Eye (tissue), 1 donor: ENCODE data around the gene CLCN6.

ENCODE experiments used
- DNase-seq: peaks from one replicate; pipeline ENCODE4 v3.0.0-alpha.2; 2015

The CLCN6 gene

GRCh38 chr1:11831945-11832725 lies 26.1 kb downstream of the CLCN6 start:
- DNase-seq = no peak

GRCh38 chr1:11833497-11833896 lies 27.5 kb downstream of the CLCN6 start:
- no peak for DNase-seq

GRCh38 chr1:11833900-11834299 lies 27.9 kb downstream of the CLCN6 start:
- DNase-seq = no peak

GRCh38 chr1:11835441-11836225 lies 29.6 kb downstream of the CLCN6 start:
- no peak for DNase-seq

DNA sequence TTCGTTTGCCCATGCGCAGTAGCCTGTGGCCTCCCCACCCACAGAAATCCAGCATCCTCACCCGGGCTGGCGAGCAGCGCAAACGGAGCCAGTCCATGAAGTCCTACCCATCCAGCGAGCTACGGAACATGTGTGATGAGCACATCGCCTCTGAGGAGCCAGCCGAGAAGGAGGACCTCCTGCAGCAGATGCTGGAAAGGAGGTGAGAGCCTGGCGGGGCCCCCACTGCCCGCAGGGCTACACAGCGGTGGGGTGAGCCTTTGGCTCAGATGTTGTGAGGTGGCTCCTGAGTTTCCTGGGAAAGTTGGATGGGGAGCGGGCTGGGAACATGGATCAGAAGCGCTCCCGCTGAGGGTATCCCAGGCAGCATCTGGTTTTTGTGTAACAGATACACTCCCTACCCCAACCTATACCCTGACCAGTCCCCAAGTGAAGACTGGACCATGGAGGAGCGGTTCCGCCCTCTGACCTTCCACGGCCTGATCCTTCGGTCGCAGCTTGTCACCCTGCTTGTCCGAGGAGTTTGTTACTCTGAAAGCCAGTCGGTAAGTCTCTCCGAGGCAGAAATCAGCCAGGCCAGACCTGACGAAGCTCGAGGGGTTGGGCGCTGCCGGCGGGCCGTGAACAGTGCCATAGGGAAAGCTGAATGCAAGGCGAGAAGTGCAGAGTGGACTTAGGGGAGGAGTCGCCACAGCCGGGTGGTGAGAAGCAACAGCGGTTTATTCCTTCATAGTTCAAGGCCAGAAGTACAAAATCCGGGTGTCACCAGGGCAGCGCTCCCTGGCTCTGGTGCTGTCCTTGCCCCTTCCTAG lies 31.2 kb downstream of the CLCN6 start:
- no peak for DNase-seq

GRCh38 chr1:11837767-11838348 lies 31.9 kb downstream of the CLCN6 start:
- DNase-seq = no peak

GRCh38 chr1:11838349-11839272 lies 32.6 kb downstream of the CLCN6 start:
- DNase-seq = peak; percentile 84

DNA sequence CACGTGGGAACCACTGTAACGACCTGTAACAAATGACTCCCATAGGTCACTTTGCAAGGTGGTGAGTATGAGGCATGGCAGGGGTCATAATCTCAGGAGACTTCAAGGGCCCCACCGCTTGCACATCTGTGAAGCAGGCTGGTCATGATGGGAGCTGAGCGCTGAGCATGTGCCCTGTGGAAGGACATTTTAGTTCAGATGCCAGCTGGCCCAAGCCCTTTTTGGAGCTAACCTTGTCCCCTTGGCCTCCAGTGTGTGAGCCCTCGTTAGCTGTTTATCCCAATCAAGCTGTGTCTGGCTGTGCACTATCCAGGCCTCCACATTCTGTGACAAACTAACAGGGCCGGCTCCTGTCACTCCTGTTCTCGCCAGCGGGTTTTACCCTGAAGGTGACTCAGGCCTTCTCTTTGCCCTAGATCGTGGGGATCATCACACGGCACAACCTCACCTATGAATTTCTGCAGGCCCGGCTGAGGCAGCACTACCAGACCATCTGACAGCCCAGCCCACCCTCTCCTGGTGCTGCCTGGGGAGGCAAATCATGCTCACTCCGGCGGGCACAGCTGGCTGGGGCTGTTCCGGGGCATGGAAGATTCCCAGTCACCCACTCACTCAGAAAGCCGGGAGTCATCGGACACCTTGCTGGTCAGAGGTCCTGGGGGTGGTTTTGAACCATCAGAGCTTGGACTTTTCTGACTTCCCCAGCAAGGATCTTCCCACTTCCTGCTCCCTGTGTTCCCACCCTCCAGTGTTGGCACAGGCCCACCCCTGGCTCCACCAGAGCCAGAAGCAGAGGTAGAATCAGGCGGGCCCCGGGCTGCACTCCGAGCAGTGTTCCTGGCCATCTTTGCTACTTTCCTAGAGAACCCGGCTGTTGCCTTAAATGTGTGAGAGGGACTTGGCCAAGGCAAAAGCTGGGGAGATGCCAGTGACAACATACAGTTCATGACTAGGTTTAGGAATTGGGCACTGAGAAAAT lies 34.0 kb downstream of the CLCN6 start:
- no peak for DNase-seq

GRCh38 chr1:11841245-11842153 lies 35.5 kb downstream of the CLCN6 start:
- DNase-seq = no peak

- DNase-seq = peak; percentile 59
Observed at GRCh38 chr1:11842154-11843041, 36.4 kb downstream of the CLCN6 start.

DNA sequence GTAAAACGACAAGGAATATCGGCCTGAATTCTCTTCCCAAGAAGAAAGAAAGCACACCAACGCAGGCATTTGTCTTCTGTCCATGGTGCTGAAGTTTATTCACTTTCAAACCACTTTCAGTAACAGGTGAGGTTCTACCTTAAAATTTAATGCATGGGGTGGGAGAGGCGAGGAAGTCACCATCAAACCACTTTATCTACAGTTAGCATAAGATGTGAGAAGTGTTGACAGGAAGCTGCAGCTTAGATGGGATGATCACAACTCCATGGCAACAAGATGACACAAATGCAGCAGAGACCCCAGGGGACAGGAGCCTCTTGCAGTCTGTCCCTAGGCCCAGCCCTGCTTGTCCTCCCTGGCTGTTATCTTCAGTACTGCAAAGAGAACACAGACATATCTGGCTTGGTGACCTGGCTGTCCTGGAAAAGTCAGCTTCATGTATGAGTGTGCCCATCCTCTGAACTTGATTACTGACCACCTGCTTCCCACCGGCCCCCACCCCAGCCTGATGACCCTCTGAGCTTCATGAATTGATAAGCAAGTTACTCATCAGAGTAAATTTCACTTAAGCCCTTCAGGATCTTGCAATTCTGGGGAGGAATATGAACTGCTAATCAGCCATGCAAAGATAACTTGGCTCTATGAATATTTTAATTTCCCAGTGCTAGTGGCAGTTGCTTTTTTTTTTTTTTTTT lies 39.8 kb downstream of the CLCN6 start:
- peak; percentile 68 for DNase-seq

GRCh38 chr1:11847667-11848372 lies 41.8 kb downstream of the CLCN6 start, which contains the start of gene NPPA:
NPPA (minus strand) TSS chr1:11847783; CDS start chr1:11847684, 99 bp downstream.
- DNase-seq = peak; percentile 35

DNA sequence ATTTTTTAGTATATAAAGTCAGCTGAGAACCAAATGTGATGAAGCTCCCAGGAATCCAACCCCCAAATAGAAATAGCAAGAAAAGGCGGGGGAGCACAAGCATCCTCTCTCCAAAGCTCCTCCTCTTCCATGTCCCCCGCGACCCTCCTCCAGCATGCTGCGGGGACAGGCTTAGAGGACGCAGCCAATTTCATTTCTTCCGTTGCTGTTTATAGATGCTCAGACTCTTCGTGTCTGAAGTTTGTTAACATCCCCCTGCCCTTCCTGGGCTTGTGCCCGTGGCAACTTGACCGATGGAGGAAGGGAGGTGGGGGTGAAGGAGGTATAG lies 42.3 kb downstream of the CLCN6 start:
- no peak for DNase-seq

DNA sequence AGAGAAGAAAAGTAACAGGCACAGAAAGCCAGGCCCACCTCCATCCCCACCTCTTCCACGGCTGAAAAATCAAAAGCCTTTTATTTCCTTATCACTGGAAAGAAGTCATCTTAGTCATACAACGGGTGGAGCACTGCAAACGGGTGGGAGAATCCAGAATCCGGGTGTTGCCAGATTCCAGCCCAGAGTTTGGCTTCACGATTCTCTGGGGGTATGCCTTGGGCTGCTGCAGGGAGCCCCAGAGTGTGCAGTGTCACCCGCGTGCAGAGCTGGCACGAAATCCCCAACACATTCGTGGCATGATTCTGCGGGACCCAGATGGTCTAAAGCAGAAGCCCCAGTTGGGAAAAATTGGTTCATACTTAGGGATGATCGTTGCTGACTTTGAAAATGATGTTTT lies 44.2 kb downstream of the CLCN6 start:
- DNase-seq = no peak

DNA sequence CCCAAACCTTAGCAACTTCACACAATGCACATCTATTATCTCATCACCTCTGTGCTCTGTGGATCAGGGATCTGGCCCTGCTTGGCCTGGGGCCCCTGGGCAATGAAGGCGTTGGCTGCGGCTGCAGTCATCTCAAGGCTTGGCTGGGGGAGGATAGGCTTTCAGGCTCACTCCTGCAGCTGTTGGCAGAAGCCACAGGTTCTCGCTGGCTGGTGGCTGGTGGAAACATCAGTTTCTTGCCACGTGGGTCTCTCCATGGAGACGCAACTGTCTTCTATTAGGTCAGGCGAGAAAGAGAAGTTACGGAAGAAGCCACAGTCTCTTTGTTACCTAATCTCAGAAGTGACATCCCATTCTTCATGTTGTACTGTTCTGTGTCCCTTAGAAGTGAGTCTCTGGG lies 45.2 kb downstream of the CLCN6 start:
- DNase-seq = no peak

- DNase-seq = no peak
Observed at GRCh38 chr1:11854519-11854918, 48.5 kb downstream of the CLCN6 start.

- DNase-seq = no peak
Observed at GRCh38 chr1:11855430-11855829, 49.4 kb downstream of the CLCN6 start.
